HG03060 (cell line): ENCODE results near the gene SPEF1.

Experiments used
- ATAC-seq: cut with Tn5 transposase; IDR thresholded peaks from one replicate; pipeline ENCODE4 v1.9.1; 2021; ENCODE audit warnings: low read depth, moderate number of reproducible peaks; ENCODE audit not compliant: unreplicated experiment

The SPEF1 gene

DNA sequence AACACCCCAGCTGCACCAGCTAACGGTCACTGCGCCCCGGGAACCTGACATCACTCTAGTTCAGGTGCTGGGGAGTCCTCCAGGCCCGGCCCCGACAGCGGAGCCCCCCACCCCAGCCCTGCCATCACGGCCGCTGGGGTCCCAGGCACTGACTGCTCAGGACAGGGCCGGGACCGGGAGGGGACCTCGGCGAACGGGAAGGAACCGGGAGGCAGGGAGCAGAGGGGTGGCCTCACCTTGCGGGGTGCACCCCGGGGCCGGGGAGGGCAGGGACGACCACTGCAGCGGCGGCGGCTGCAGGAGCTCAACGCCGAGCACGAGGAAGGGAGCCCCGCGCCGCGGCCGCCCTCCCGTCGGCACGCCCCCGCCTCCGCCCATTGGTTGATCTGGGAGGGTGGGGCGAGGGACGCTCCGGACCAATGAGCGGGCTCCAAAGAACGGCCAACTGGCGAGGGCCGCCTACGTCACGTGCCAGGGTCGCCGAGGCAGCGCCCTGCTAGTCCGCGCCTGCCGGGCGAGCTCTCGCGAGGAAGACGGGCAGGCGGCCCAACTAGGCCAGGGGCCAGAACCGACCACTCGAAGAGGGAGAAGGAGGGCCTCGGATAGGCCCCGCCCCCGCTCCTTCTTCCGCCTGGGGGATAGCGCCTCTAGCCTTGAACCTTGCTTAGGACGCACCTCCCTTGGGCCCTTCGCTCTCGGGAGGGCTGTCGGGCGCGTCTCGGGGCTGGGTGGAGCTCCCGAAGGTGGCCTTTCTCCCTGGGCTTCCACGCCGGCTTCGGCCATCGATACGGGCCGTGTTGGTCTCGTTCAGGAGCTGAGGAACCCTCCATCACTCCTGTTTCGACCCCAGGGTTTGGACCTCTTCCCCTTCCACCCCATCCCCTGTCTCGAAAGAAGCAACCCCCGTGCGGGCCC lies 13.6 kb downstream of the SPEF1 start, which contains the start of gene ADISSP:
TSS of gene ADISSP (minus strand) at position 327 of the 915 bp plus-strand sequence. CDS start 7,653 bp downstream, outside the sequence.
- peak; percentile 69 for ATAC-seq

DNA sequence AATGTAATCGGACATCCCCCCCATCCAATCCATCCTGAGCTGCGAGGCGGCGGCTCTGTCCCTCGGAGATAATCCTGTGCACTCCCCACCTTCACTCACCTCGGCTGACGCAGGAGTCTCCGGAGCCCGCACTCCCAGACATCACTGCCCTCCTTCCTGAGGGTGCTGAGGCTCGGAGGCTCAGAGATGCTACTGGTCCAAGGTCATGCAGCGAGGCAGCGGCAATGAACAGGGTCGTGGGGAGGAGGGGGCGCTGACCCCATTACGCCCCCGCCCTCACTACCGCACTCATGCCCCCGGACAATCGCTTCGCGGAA lies 14.2 kb downstream of the SPEF1 start:
- no peak for ATAC-seq

DNA sequence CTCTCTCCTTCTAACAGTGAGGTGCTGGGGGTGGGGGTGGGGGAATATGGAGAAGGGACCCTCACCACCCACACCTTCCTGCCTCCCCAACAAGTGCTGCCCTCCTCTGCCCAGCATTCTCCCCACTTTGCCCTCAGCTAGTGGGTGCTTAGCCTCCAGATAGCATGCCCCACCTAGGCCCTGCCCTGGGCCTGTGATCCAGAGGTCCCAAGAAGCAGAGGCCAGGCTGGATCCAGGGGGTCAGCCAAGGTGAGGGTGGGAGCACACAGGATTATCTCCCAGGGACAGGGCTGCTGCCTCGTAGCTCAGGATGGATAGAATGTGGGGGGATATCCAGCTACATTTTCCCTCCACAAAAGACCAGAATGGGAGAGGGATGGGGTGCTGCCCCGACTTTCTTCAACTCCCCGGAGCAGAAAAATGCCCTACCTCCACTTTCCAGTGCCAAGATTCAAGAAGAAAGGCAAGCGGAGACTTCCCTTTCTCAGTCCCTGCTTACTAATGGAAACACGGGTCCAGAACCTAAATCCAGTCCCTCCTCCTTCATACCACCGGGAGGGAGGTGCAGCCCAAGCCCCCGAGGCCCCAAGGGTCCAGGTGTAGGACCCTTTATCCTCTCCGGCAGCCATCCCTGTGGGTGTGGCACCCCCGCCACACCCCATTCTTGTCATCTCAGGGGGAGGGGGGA lies 14.7 kb downstream of the SPEF1 start:
- no peak for ATAC-seq

DNA sequence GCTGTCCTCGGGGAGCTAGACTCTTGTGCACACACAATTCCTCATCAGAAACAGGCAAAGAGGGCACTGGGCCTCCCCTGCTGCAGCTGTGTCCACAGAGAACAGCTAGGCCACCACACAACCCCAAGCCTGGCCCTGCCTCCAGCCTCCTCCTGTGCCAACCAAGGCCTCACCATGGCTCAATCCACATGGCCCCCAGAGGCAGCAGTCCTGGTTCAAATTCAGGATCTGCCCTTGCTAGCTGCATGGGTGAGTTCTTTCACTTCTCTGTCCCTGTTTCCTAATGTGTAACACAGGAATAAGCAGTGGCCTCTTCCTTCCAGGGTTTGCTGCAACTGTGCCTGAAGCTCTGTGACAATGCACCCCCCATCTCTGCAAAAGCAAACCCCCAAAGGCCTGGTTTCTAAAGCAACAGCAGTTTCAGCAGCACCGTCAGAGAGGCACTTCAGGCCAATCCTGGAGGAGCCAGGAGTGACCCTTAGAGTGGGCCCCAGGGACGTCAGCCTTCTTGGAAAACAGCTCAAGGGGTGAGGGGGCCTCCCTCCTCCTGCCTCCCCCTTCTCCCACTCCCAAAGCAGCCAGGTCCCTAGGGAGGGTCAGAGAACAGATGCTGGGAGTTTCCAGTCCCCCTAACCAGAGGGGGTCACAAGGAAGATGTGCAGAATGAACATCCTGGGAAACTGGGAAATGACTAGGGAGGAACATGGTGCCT lies 15.9 kb downstream of the SPEF1 start:
- ATAC-seq: no peak

DNA sequence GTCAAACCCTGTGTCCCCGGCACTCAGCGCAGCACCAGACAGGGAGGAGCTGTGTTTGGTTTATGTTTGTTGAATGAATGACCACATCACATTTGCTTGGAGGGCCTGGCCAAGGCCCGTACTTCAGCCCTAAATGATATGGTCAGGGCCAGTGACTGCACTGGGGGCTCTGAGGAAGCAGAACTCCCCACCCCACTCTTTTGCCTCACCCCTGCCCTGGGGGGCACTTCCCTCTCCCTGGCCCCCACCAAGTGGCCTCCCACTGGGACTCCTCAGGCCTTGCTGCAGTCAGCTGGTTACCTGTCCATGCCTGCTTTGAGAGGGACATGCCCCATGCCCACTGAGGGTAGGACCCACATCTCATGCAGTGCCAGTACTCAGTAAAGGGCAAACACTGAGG lies 16.6 kb downstream of the SPEF1 start:
- no peak for ATAC-seq

DNA sequence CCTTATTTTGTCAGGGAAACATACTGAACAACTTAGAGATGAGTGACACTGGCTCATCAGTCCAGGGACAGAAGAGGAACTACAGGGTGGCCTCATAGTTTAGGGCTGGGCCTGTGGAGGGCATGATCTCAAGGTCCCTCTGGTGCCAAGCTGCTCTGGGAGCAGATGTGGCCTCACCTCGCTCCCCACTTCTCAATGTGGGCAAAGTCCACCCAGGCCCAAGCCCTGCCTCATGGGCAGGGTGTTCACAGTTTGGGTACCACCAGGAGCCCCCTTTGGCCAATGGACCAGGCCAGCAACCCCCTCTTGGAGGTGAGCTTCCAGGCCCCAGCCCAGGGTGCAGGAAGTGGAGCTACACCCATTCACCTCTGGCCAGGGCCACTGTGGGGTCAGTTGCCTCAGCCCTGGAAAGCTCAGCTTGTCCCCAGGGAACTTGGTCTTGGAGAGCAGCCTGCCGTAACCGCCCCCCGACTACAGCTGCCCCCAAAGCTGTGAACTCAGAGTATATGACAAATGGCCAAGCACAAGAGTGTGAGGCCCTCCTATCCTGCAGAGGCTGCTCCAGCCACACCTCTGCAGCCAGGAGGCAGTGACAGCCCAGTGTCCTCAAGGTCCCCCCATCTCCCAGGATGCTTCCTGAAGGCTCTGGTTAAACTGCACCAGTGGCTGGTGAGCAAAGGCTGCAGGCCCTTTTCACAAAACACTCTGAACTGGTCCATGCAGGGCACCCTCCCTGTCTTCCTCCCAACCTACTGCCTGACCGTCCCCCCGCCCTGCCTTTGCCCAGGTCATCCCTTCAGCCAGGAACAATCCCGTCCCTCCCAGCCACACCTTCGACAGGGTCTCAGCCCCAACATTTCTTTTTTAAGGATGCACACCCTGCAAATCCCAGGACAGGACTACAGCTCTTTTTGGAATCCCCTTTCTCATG lies 17.3 kb downstream of the SPEF1 start:
- no peak for ATAC-seq

DNA sequence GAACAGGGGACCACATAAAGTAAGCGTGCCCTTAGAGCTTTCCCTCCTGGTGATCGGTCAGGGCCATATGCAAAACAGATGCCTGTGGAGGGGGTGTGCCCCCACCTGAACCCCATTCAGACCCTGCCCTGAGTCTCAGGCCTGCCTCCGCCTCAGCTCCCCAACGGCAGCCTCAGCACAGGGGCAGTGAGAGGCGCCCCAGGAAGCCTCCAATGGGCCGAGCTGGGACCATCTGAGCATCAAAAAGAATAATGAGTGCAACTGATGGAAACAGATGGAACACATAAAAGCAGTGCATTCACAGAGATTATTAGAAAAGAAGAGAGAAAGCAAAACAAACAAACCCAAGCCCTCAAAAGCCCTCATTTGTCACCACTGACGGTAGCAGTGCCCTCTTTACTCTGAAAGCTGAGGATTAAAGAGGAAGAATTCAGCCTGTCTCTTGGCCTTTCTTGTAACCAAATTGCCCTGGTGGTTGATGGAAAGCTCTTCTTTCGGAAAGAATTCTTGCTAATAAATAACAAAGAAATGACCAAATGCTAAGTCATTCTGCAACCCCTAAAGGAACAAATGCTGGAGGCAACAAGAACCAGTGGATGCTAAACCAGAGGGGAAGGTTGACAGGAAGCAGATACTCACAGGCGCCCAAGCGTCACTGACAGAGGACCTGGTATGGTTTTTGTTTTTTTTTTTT lies 20.4 kb downstream of the SPEF1 start:
- no peak for ATAC-seq

DNA sequence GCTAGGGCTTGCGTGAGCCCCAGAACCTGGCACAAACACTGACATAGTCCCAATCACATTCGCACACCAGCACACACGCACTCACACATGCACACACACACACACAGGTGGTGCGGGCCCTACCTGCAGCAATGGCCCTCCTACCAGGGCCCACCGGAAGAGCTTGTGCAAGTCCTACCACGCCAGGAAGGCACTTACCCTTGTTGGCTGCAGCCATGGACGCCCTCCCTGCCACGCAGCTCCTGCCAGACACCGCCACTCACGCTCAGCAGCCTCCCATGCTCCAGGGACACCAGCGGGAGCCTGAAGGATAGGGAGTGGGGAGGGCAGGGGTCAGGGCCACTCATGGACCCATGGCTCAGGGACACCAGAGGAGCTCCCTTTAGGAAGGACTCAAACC lies 21.4 kb downstream of the SPEF1 start:
- no peak for ATAC-seq

DNA sequence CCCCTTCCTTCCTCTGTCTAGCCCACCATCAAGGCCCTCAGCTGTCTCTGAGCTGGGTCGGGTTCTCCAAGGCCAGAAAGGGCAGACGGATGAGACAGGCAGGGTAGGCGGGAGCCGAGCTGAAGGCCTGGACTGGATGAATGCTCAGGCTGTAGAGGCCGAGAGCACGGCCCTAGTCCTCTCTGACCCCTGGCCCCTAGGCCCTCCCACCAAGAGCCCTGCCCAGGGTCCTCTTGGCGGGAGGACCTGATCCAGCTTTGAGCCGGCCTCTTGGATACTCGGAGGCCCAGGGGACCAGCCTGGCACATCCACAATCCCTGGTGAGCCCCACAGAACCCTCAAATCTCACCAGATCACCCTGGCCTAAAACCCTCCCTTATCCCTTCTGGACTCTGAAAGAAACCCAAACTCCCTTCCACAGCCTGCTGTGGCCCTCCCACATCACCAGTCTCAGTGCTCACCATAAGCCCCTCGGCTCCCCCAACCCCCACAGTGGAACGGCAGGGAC lies 21.9 kb downstream of the SPEF1 start:
- ATAC-seq: no peak

DNA sequence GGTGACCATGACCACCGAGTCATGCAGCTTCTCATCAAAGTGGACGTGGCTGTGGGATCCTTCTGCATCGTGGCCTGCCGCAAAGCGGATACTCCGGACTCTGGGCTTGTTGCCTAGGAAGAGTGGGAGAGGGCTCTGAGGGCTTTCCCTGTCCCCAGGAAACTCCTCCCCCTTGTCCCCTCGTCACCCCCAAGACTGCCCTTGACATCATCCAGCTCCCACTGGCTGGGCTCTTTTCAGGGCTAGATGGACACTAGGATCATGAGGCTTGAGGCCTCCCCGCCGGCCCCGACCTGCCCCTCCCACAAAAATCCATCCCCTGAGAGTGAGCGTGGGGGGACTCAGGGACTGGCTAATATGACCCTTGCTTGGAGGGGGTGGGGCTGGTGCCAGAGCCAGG lies 22.7 kb downstream of the SPEF1 start:
- ATAC-seq: no peak

DNA sequence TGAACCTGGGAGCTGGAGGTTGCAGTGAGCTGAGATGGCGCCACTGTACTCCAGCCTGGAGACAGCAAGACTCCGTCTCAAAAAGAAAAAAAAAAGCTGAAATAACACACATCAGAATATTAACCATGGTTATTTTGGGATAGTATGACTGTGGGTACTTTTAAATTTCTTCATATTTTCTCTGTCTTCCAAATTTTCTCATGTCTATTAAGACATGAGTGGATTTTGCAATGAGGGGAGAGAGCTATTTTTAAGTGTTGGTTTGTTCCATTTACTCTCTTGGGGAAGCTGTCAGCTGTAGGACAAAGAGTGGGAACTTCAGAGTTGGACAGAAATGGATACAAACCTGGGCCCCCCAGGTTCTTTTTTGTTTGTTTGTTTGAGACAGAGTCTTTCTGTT lies 24.0 kb downstream of the SPEF1 start:
- ATAC-seq: no peak

DNA sequence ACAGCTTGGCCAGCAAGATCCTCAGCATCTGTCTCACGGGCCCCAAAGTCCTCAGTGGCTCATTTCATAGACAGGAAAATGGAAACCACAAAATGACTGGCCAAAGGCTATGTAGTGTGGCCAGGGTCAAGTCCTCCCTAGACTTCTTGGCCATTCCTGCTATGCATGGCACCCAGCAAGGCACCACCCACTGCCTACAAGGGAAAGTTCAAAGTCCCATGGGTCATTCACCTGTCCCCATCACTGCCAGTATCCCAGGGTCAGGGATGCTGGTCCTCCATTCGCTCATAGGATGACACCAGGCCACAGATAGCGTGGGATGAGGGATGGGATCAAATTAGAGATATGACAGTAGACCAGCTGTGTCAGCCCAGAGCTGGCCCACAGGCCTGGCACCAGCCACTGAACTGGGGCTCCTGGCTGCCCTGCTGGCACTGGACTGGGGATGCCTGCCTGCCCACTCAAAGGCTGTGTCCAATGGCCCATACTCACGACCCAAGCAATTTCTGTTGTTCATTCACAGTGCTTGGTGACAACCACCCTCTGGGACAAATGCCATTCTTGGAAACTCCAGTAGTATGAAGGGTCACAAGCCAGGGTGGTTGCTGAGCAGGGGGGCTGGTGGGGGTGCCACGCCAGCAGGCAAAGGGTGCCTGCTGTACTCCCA lies 25.3 kb downstream of the SPEF1 start:
- ATAC-seq: no peak

DNA sequence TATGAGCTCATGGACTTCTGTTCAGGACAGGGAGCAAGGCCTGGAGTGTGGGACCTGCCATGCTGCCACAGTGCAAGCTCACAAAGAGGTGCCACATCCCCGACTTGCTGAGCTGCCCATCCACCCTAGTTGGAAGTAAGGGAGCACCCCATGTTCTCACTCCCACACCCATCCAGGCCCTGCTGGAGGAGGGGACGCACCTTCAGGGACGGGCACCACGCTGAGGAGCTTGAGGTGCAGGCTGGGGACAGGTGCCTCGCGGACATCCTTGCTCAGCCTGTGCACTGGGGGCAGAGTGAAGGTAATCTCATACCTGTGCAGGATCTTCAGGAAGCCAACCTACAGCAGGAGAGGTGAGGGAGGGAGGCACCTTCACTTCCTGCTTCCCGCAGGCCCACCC lies 26.0 kb downstream of the SPEF1 start:
- ATAC-seq: no peak

DNA sequence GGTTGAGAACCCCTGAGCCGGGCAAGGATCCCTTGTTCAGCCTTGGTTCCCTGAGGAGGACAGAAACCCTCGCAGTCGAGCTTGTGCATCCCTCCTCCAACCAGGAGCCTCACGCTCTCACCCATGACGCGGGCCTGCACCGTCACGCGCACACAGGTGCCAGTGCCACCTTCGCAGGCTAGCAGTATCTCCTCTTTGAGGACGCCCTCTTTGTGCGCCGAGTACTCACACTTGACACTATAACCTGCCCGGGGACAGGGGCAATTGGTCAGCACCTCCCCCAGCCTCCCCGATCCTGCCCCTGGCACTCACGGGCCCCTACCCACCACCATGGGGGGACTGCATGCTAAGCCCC lies 27.0 kb downstream of the SPEF1 start:
- ATAC-seq: no peak

DNA sequence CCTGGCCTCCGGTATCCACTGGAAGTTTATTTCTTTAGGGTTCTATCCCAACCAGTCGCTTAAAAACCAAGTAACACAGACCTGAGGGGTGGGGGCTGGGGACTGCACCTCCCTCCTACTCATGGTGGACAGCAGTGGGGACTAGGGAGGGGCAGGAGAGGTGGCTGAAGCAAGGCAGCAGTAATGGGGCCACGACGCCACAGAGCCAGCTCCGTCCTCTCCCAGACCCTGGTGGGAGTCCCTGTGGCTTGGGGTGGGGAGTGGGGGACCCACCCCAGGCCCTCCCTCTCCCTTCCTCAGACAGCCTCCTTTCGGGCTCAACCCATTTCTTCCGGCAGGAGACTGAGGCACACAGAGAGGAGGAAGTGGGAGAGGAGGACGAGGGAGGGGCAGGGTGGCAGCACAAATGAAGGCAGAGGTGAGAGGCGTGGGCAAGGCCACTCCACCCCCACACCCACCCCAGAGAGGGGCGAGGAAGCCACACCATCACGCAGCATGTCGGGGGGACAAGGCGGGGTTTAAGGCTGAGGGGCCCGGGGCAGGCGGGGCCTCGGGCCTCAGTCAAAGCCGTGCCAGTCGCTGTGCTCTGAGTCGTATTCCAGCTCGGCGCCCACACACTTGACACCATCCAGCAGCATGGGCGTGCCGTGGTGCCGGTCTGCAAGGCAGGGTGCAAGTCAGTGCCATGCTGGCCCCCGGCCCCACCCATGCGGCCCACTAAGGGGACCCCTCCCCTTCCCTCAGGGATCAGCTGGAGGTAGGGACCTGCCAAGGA lies 27.6 kb downstream of the SPEF1 start:
- no peak for ATAC-seq

DNA sequence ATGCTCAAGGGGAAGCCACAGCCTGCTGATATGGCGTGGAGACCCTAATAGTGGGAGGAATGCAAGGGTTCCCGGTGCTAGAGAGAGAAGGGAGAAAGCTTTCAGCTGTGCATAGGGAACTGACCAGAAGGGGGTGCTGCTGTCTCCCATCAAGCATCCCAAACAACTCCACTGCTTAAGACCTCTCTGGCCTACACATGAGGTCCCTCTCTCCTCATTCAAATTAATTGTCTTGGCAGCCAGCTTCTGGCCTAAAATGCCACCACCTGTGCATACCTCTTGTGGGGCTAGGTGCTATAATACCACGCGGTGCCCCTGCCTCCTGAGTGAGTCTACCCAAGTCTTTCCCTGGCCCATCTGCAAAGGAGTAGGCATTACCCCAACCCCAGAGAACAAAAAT lies 28.1 kb downstream of the SPEF1 start:
- ATAC-seq: no peak

DNA sequence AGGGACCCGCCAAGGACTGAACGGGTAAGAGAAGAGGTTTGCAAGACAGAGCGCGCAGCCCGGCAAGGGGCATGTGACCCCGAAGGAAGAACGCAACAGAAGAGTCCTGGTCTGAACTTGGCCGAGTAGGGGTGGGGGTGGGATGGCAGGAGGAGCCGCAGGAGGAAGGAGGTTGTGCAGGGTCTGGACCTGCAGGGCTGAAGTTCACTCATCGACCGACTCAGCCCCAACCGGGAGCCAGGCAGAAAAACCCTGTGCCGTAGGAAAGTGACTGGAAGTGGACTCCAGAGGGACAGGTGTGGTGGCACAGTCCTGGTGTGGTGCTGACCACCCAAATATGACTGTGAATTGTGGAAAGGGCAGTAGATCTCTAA lies 28.9 kb downstream of the SPEF1 start:
- no peak for ATAC-seq

DNA sequence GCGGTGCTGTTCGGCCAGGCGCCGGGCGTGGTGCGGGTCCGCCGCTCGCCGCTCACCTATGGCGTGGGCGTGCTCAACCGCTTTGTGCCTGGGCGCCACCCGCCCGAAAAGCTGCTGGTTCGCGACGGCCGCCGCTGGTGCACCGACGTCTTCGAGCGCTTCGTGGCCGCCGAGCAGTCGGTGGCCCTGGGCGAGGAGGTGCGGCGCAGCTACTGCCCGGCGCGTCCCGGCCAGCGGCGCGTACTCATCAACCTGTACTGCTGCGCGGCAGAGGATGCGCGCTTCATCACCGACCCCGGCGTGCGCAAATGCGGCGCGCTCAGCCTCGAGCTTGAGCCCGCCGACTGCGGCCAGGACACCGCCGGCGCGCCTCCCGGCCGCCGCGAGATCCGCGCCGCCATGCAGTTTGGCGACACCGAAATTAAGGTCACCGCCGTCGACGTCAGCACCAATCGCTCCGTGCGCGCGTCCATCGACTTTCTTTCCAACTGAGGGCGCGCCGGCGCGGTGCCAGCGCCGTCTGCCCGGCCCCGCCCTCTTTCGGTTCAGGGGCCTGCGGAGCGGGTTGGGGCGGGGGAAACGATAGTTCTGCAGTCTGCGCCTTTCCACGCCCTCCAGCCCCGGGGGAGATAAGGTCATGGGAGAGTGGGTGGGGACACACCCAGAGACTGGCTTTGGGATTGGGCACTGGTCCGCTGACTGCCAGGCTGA lies 29.4 kb downstream of the SPEF1 start:
- no peak for ATAC-seq
